Measurements from ENCODE around the gene ORMDL2.

Gene ORMDL2

DNA sequence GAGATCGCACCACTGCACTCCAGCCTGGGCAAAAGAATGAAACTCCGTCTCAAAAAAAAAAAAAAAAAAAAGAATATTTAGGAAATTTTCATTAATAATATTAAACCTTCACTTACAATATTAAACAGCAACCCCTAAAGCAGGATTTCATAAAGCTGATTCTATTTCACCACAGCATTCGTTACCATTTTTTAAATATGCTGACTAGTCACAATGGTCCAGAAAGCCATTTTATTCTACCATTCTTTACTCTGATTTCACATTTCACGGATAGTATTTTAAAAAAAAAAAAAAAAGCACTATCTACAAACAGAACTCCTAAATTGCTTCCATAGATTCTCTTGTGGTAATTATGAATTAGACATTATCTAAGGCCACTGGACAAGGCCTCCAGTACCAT lies 27.9 kb upstream of the ORMDL2 start:
- no peaks in the 10 kb centered on the region for H3K4me1 ChIP-seq (ENCODE audit: low read length)
- H3K79me2 ChIP-seq (ENCODE audit: low read length): peaks cover 18% of the 10 kb centered on the region
- H2AFZ ChIP-seq (ENCODE audit: low read length): no peak overlapping the region
- peaks cover 6% of the 10 kb centered on the region; the same call in 1 of the 2 replicates for H3K36me3 ChIP-seq (replicated peaks; ENCODE audit: insufficient read depth, low read length)
- H3K9me2 ChIP-seq (replicated peaks; ENCODE audit: insufficient read depth, low read length): no peaks in the 10 kb centered on the region
- DNase-seq: no peak
- H3K9ac ChIP-seq (ENCODE audit: low read length): no peak overlapping the region
- H3F3A ChIP-seq (ENCODE audit: insufficient read depth, low read length): no peaks in the 10 kb centered on the region
- TF ChIP-seq EZH2phosphoT487 (IDR thresholded peaks at IDR 0.05; ENCODE audit: low read length) (no peak), EZH2 (optimal IDR thresholded peaks at IDR 0.05; ENCODE audit: low read depth, low read length) (no peak)
- TF ChIP-seq, protein P1, sequence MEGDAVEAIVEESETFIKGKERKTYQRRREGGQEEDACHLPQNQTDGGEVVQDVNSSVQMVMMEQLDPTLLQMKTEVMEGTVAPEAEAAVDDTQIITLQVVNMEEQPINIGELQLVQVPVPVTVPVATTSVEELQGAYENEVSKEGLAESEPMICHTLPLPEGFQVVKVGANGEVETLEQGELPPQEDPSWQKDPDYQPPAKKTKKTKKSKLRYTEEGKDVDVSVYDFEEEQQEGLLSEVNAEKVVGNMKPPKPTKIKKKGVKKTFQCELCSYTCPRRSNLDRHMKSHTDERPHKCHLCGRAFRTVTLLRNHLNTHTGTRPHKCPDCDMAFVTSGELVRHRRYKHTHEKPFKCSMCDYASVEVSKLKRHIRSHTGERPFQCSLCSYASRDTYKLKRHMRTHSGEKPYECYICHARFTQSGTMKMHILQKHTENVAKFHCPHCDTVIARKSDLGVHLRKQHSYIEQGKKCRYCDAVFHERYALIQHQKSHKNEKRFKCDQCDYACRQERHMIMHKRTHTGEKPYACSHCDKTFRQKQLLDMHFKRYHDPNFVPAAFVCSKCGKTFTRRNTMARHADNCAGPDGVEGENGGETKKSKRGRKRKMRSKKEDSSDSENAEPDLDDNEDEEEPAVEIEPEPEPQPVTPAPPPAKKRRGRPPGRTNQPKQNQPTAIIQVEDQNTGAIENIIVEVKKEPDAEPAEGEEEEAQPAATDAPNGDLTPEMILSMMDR (IDR thresholded peaks at IDR 0.05; ENCODE audit: low read length): no peak
- H3K4me3 ChIP-seq (ENCODE audit: low read length): no peak overlapping the region
- no peaks in the 10 kb centered on the region for H3K9me3 ChIP-seq (replicated peaks; ENCODE audit: insufficient read depth, low read length)
- no peak overlapping the region for H3K27ac ChIP-seq (ENCODE audit: low read length)
- no peaks in the 10 kb centered on the region for H3K27me3 ChIP-seq (replicated peaks; ENCODE audit: insufficient read depth, low read length)
- no peak overlapping the region for H3K4me2 ChIP-seq (ENCODE audit: low read depth, low read length)
- no peaks in the 10 kb centered on the region for H4K20me1 ChIP-seq (ENCODE audit: insufficient read depth, low read length)

DNA sequence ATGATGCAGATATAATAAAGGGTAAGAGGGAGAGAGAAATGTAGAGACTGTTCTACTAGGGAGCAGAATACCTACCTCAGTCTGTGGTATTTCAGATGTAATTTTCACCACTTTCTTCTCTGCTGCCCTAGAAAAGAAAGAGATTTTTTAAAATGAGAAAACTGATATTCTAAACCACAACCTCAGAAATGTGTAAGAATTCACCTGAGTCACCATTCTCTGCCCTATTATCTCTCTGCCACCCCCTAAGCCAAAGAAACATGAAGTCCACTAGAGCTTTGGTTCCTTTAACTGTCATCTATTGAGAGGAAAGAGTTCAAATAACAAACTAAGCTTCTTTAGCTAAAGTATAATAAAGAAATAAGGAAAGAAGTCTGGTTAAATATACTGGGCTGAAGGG lies 21.9 kb upstream of the ORMDL2 start:
- TF ChIP-seq EZH2phosphoT487 (IDR thresholded peaks at IDR 0.05; ENCODE audit: low read length) (no peak), EZH2 (optimal IDR thresholded peaks at IDR 0.05; ENCODE audit: low read depth, low read length) (no peak)
- TF ChIP-seq, protein P1 (IDR thresholded peaks at IDR 0.05; ENCODE audit: low read length): no peak
- Histone ChIP-seq H3K9me3 (replicated peaks; ENCODE audit: insufficient read depth, low read length) (no peaks in the 10 kb centered on the region), H3K79me2 (ENCODE audit: low read length) (peaks cover 44% of the 10 kb centered on the region), H4K20me1 (ENCODE audit: insufficient read depth, low read length) (no peaks in the 10 kb centered on the region), H3K4me1 (ENCODE audit: low read length) (no peaks in the 10 kb centered on the region), H3F3A (ENCODE audit: insufficient read depth, low read length) (no peaks in the 10 kb centered on the region), H2AFZ (ENCODE audit: low read length) (no peak overlapping the region), H3K9me2 (replicated peaks; ENCODE audit: insufficient read depth, low read length) (no peaks in the 10 kb centered on the region), H3K4me2 (ENCODE audit: low read depth, low read length) (no peak overlapping the region), H3K27me3 (replicated peaks; ENCODE audit: insufficient read depth, low read length) (no peaks in the 10 kb centered on the region), H3K36me3 (replicated peaks; ENCODE audit: insufficient read depth, low read length) (peaks cover 11% of the 10 kb centered on the region; the same call in 1 of the 2 replicates), H3K4me3 (ENCODE audit: low read length) (no peak overlapping the region), H3K9ac (ENCODE audit: low read length) (no peak overlapping the region), H3K27ac (ENCODE audit: low read length) (no peak overlapping the region)
- DNase-seq: no peak

DNA sequence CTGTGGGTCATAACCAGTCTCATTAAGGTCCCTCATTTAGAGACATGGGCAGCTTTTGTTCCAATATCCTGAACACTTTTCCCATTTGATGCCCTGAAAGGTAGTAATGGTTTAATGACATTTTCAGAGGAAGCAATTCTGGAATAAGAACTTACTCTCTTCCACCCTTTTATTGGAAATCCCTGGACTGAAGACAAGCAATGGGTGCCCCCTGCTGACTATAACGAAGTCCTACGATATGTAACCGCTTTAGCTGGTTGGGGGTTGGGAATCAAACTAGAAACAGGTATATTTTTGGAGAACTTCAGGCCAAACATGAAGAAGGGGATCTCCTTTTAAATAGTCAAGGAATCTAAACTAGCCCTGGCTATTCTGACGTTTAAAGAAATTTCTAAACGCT lies 20.8 kb upstream of the ORMDL2 start:
- H3K9ac ChIP-seq (ENCODE audit: low read length): no peak overlapping the region
- H4K20me1 ChIP-seq (ENCODE audit: insufficient read depth, low read length): no peaks in the 10 kb centered on the region
- DNase-seq: no peak
- peaks cover 56% of the 10 kb centered on the region for H3K79me2 ChIP-seq (ENCODE audit: low read length)
- H3K4me3 ChIP-seq (ENCODE audit: low read length): no peak overlapping the region
- H3K9me3 ChIP-seq (replicated peaks; ENCODE audit: insufficient read depth, low read length): no peaks in the 10 kb centered on the region
- H3K27me3 ChIP-seq (replicated peaks; ENCODE audit: insufficient read depth, low read length): no peaks in the 10 kb centered on the region
- no peak overlapping the region for H3K27ac ChIP-seq (ENCODE audit: low read length)
- no peaks in the 10 kb centered on the region for H3K9me2 ChIP-seq (replicated peaks; ENCODE audit: insufficient read depth, low read length)
- no peak overlapping the region for H3K4me2 ChIP-seq (ENCODE audit: low read depth, low read length)
- peaks cover 9% of the 10 kb centered on the region; the same call in 1 of the 2 replicates for H3K36me3 ChIP-seq (replicated peaks; ENCODE audit: insufficient read depth, low read length)
- TF ChIP-seq, protein P1 (IDR thresholded peaks at IDR 0.05; ENCODE audit: low read length): no peak
- no peak for TF ChIP-seq EZH2 (optimal IDR thresholded peaks at IDR 0.05; ENCODE audit: low read depth, low read length)
- no peak for TF ChIP-seq EZH2phosphoT487 (IDR thresholded peaks at IDR 0.05; ENCODE audit: low read length)
- no peak overlapping the region for H2AFZ ChIP-seq (ENCODE audit: low read length)
- no peaks in the 10 kb centered on the region for H3F3A ChIP-seq (ENCODE audit: insufficient read depth, low read length)
- no peaks in the 10 kb centered on the region for H3K4me1 ChIP-seq (ENCODE audit: low read length)
